IPS DF 6.9 (cell line): Measurements from ENCODE around the gene MGST3.
"Not testable (repeated sequence)": the region's sequence is repeated elsewhere in the genome, so short reads cannot be mapped to it uniquely, and the experiment has no call there.

ENCODE experiments used
- DNase-seq: peaks from one replicate; pipeline ENCODE4 v3.0.0-alpha.2; 2013; ENCODE audit warnings: low read depth, low spot score
- H3K27ac ChIP-seq: one replicate; pipeline ENCODE4 v1.5.1; 2013; ENCODE audit warnings: low read length, control low read depth
- H3K27me3 ChIP-seq: 2 replicates; pipeline ENCODE4 v1.6.1; 2013; ENCODE audit warnings: mild to moderate bottlenecking, low read length; ENCODE audit not compliant: control insufficient read depth, insufficient read depth
- H3K36me3 ChIP-seq: 2 replicates; pipeline ENCODE4 v1.6.1; 2013; ENCODE audit warnings: low read length; ENCODE audit not compliant: control insufficient read depth, insufficient read depth
- H3K4me1 ChIP-seq: 2 replicates; pipeline ENCODE4 v1.6.1; 2013; ENCODE audit warnings: low read length; ENCODE audit not compliant: control insufficient read depth, insufficient read depth
- H3K4me3 ChIP-seq: 2 replicates; pipeline ENCODE4 v1.5.1; 2013; ENCODE audit warnings: mild to moderate bottlenecking, low read length
- H3K9me3 ChIP-seq: 2 replicates; pipeline ENCODE4 v1.6.1; 2013; ENCODE audit warnings: low read length, inconsistent platforms; ENCODE audit not compliant: control insufficient read depth, insufficient read depth
- WGBS: extraction: QIAGEN DNeasy Blood & Tissue Kit; methylation state at CpG from one replicate; pipeline ENCODE4 v1.1.7; 2013; ENCODE audit warnings: mixed read lengths, missing lambda C conversion rate; ENCODE audit not compliant: insufficient read length, insufficient coverage; 5-methylcytosine and 5-hydroxymethylcytosine counted together

MGST3 gene

GRCh38 chr1:165648919-165649572 is 18.0 kb downstream of the MGST3 start:
- Histone ChIP-seq H3K27ac (no peak overlapping the region), H3K36me3 (peaks cover 4% of the 10 kb centered on the region; the same call in 1 of the 2 replicates), H3K4me1 (no peaks in the 10 kb centered on the region), H3K9me3 (no peaks in the 10 kb centered on the region), H3K4me3 (no peak overlapping the region), H3K27me3 (no peaks in the 10 kb centered on the region)
- DNase-seq, result no peak
- no CpG with 5 or more reads among the region's 7 CpGs for WGBS

GRCh38 chr1:165650981-165651625 is 20.1 kb downstream of the MGST3 start:
- Histone ChIP-seq H3K27ac (no peak overlapping the region), H3K9me3 (no peaks in the 10 kb centered on the region), H3K4me1 (no peaks in the 10 kb centered on the region), H3K27me3 (no peaks in the 10 kb centered on the region), H3K4me3 (no peak overlapping the region), H3K36me3 (peaks cover 4% of the 10 kb centered on the region; the same call in 1 of the 2 replicates)
- DNase-seq, result no peak
- no CpG with 5 or more reads among the region's 9 CpGs for WGBS

- H3K4me1 ChIP-seq, H3K9me3 ChIP-seq, H3K4me3 ChIP-seq, H3K27me3 ChIP-seq, H3K27ac ChIP-seq, DNase-seq, H3K36me3 ChIP-seq: not testable (repeated sequence)
- no CpG with 5 or more reads among the region's 9 CpGs for WGBS
Observed at GRCh38 chr1:165658766-165659580, 27.9 kb downstream of the MGST3 start.

- H3K27ac ChIP-seq, result no peak overlapping the region
- H3K27me3 ChIP-seq, result no peaks in the 10 kb centered on the region
- H3K36me3 ChIP-seq, result peaks cover 8% of the 10 kb centered on the region; the same call in 1 of the 2 replicates
- H3K4me3 ChIP-seq, result no peak overlapping the region
- H3K9me3 ChIP-seq, result no peaks in the 10 kb centered on the region
- H3K4me1 ChIP-seq, result no peaks in the 10 kb centered on the region
- DNase-seq, result peak; percentile 29
- no CpG with 5 or more reads among the region's 3 CpGs for WGBS
Observed at GRCh38 chr1:165659581-165659895, 28.5 kb downstream of the MGST3 start.

GRCh38 chr1:165661703-165662102 is 30.7 kb downstream of the MGST3 start:
- Histone ChIP-seq H3K4me3 (no peak overlapping the region), H3K27ac (no peak overlapping the region), H3K4me1 (no peaks in the 10 kb centered on the region), H3K36me3 (peaks cover 8% of the 10 kb centered on the region; the same call in 1 of the 2 replicates), H3K9me3 (no peaks in the 10 kb centered on the region), H3K27me3 (no peaks in the 10 kb centered on the region)
- DNase-seq, result no peak
- no CpG with 5 or more reads among the region's 2 CpGs for WGBS

GRCh38 chr1:165662186-165662585 is 31.2 kb downstream of the MGST3 start:
- H3K36me3 ChIP-seq, result peaks cover 8% of the 10 kb centered on the region; the same call in 1 of the 2 replicates
- no CpG with 5 or more reads among the region's 3 CpGs for WGBS
- H3K27ac ChIP-seq, result no peak overlapping the region
- no peak for DNase-seq
- H3K4me3 ChIP-seq, result no peak overlapping the region
- H3K4me1 ChIP-seq, result no peaks in the 10 kb centered on the region
- H3K9me3 ChIP-seq, result no peaks in the 10 kb centered on the region
- H3K27me3 ChIP-seq, result no peaks in the 10 kb centered on the region

DNA sequence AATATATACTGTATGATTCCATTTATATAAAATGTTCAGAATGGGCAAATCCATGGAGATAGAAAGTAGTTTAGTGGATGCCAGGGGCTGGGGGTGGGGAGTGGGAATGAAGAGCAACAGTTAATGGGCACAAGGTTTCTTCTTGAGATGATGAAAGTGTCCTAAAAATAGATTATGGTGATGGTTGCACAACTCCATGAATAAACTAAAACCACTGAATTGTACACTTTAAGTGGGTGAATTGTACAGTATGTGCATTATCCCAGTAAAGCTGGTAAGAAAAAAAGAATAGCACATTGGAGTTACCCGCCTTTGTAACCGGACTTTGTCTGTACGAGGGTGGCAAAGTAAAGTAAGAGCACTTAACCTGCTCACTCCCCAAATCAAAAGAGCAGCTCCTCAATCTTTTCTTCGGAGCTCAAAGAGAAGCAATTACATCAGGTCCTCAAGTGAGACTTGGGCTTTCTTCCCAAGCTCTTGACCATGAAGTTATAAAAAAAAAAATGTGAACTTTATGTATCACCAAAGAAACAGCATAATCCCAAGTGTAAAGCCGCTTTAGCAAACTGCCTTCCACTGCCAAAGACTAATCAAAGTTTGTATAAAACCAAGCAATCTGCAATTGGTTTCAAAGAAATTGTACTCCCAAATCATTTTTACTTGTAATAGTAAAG is 35.3 kb downstream of the MGST3 start:
- Histone ChIP-seq H3K27ac (no peak overlapping the region), H3K4me1 (no peaks in the 10 kb centered on the region), H3K9me3 (no peaks in the 10 kb centered on the region), H3K4me3 (no peak overlapping the region), H3K36me3 (peaks cover 11% of the 10 kb centered on the region; the same call in 1 of the 2 replicates), H3K27me3 (no peaks in the 10 kb centered on the region)
- no peak for DNase-seq
- no CpG with 5 or more reads among the region's 5 CpGs for WGBS

- WGBS, result no CpG with 5 or more reads among the region's 3 CpGs
- no peak overlapping the region for H3K27ac ChIP-seq
- no peak overlapping the region for H3K4me3 ChIP-seq
- no peaks in the 10 kb centered on the region for H3K4me1 ChIP-seq
- peaks cover 9% of the 10 kb centered on the region; the same call in 1 of the 2 replicates for H3K36me3 ChIP-seq
- H3K27me3 ChIP-seq, result no peaks in the 10 kb centered on the region
- DNase-seq, result no peak
- H3K9me3 ChIP-seq, result no peaks in the 10 kb centered on the region
Observed at GRCh38 chr1:165668184-165668583, 37.1 kb downstream of the MGST3 start.

DNA sequence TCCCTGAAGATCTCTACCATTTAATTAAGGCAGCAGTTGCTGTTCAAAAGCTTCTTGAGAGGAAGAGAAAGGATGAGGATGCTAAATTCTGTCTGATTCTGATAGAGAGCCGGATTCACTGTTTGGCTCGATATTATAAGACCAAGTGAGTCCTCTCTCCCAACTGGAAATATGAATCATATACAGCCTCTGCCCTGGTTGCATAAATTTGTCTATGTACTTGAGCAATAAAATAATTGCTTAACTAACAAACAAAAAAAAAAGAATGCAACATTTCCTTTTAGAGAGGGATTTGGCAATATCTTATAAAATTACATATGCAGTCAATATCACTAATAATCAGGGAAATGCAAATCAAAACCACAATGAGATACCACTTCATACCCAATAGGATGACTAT is 40.5 kb downstream of the MGST3 start:
- no CpG with 5 or more reads among the region's 2 CpGs for WGBS
- no peaks in the 10 kb centered on the region for H3K4me1 ChIP-seq
- peaks cover 3% of the 10 kb centered on the region; the same call in 1 of the 2 replicates for H3K36me3 ChIP-seq

GRCh38 chr1:165674599-165674998 is 43.6 kb downstream of the MGST3 start:
- WGBS, result no CpG with 5 or more reads among the region's 8 CpGs
- no peak overlapping the region for H3K4me3 ChIP-seq
- H3K9me3 ChIP-seq, result no peaks in the 10 kb centered on the region
- no peak for DNase-seq
- no peaks in the 10 kb centered on the region for H3K27me3 ChIP-seq
- no peak overlapping the region for H3K27ac ChIP-seq
- H3K36me3 ChIP-seq, result no peaks in the 10 kb centered on the region
- no peaks in the 10 kb centered on the region for H3K4me1 ChIP-seq

More for the DNA sequence above, 40.5 kb downstream of the MGST3 start:
- H3K27me3 ChIP-seq, result no peaks in the 10 kb centered on the region
- no peak overlapping the region for H3K4me3 ChIP-seq
- H3K9me3 ChIP-seq, result no peaks in the 10 kb centered on the region
- H3K27ac ChIP-seq, result no peak overlapping the region
- no peak for DNase-seq
